HG02840 (cell line): ENCODE results near the gene CCDC180.
"Not testable (repeated sequence)": the region's sequence is repeated elsewhere in the genome, so short reads cannot be mapped to it uniquely, and the experiment has no call there.

Source experiments
- ATAC-seq: cut with Tn5 transposase; IDR thresholded peaks from one replicate; pipeline ENCODE4 v1.9.1; 2021; ENCODE audit warnings: mild to moderate bottlenecking, moderate library complexity, moderate number of reproducible peaks; ENCODE audit not compliant: unreplicated experiment, low FRiP score

Gene CCDC180

DNA sequence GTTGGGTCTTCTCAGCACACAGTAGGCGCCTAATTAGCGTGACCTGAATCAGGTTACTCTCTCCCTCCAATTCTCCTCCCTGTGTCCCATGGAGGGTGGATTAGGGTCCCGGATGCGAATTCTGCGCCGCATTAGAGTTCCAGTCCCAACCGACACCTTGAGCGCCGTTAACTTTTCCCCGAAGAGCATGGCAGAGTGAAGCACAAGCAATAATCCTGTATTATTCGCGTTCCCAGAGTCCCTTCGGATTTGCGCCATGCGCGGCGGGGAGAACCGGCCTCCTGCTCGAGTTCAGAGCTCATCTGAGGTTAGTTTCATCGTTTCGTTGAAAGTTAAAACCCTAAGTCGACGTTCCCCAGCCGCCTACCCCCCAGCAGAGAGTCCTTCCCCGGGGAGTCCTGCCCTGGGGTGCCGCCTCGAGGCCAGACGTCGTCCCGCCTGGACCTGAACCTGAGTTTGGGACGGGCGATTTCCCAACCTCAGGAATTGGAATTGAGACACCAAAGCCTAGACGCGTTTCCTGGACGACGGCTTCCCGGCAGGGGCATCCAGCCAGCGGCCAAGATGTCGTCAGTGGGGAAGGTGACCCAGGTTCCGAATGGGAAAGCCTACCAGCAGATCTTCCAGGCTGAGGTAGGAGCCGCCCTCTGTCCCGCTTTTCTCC is at the start of gene CCDC180:
CCDC180 (plus strand) TSS at position 160 of the 664 bp plus-strand sequence; CDS start at position 565, 405 bp downstream.
- no peak for ATAC-seq

DNA sequence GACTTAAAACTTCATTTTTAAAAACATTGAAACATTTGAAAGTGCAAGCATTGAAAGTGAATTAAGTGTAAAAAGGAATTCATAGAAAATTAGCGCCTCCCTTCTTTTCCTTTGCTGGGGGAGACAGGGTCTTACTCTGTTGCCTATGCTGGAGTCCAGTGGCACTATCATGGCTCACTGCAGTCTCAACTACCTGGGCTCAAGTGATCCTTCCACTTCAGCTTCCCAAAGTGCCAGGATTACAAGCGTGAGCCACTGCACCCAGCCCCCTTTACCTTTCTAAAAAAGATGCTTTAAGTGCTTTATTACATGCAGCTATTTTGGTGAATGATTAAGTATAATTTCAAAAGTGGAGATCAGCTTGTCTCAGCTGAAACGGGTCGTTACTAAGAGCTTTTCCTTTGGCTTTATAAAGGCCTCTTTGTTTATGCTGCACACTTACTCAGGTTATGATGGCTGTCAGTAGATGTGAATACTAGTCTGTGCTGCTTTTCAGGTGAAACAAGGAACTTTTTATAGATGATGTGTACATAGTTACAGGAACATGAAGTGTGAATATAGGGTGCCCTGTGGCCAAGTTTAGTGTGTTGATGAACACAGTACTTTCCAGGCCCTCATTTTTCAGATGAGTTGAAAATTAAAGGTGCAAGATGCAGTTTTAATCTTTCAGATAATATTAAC is 47.5 kb upstream of the CCDC180 start:
- ATAC-seq, result not testable (repeated sequence)

DNA sequence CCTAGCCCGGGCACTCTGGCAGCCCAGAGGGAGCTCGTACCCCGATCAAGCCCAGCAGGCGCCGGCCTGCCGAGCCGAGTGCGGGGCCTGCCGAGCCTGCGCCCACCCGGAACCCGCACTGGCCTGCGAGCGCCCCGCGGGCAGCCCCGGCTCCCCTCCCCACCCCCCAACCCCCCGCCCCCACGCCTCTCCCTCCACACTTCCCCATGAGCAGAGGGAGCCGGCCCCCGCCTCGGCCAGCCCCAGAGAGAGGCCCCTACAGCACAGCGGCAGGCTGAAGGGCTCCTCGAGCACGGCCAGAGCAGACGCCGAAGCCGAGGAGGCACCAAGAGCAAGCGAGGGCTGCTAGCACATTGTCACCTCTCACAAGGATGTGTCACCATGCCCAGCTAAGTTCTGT is 36.2 kb upstream of the CCDC180 start:
- no peak for ATAC-seq

DNA sequence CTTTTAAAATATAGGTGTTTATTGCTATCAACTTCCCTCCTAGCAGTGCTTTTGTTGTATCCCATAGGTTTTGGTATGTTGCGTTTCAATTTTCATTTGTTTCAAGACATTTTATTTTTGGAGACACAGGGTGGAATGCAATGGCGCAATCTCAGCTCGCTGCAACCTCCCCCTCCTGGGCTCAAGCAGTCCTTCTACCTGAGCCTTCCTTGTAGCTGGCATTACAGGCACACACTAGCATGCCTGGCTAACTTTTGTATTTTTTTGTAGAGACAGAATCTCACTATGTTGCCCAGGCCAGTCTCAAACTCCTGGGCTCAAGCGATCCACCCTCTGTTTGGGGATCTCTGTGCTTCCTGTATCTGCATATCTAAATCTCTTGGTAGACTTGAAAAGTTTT is 35.4 kb upstream of the CCDC180 start:
- no peak for ATAC-seq

DNA sequence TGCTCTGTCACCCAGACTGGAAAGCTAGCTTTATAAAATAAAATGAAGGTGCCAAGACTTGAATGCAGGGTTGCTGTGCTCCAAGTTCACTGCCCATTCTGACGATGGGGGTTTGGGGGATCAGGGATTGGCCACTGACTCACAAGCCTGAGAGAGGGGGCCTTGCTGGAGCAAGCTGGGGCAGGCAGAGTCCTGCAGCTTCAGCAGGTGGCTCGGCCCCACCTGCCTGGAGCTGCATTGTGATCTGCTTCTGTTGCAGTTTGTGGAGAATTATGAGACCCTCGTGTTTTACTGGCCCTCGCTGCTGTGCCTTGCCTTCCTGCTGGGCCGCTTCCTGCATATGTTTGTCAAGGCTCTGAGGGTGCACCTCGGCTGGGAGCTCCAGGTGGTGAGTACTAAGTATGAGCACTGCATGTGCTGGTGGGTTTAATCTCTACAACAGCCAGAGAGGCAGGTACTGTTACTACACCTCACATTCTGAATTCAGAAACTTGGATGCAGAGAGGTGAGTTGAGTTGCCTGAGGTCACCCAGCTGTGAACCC is 31.1 kb upstream of the CCDC180 start:
- ATAC-seq, result no peak

DNA sequence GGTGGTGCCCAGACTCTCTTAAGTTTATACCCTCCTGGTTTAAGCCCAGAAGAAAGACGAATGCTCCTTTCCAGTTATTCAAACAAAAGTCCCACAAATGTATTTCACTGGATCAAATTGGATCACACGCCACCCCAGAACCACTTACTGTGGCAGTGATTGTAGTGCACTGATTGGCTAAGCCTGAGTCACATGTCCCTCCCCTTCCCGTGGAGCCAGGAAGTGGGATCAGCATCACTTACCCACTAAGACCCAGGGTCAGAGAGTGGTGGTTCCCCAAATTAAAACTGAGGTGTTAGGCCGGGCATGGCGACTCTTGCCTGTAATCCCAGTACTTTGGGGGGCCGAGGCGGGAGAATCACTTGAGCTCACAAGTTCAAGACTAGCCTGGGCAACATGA is 29.5 kb upstream of the CCDC180 start:
- no peak for ATAC-seq

DNA sequence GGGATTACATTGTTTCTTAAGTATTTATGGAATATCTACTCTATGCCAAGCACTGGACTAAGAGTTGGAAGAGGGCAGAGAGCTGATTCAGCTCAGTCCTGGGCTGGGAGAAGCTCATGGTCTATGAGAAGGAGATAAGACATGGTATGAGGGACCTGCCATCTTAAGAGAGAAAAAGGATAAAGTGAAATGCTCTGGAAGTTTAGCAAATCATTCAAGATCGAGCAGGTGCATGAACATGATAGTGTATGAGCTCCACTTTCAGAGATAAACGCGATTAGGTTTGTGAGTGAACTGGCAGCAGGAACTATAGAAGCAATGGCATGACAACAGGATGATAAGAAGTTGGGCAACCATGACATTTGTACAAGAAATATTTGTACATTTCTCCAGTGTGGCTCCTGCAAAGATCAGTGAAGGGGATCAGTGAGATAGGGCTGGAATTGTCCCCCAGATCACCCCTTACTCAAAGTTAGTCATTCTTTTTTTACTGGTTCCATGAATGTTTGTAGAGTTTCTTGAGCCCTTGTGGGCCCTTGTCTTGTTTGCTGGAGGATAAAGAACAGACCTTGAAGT is 26.6 kb upstream of the CCDC180 start:
- no peak for ATAC-seq

DNA sequence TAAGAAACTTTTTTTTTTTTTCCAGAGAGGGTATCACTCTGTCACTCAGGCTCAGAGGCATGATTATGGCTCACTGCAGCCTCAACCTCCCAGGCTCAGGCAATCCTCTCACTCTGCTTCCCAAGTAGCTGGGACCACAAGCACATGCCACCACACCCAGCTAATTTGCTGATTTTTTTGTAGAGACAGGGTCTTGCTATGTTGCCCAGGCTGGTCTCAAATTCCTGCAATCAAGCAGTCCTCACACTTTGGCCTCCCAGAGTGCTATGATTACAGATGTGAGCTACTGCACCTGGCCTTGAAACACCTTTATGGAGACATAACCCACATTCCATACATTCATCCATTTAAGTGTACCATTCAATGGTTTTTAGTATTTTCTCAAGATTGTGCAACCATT is 23.7 kb upstream of the CCDC180 start:
- ATAC-seq, result no peak

DNA sequence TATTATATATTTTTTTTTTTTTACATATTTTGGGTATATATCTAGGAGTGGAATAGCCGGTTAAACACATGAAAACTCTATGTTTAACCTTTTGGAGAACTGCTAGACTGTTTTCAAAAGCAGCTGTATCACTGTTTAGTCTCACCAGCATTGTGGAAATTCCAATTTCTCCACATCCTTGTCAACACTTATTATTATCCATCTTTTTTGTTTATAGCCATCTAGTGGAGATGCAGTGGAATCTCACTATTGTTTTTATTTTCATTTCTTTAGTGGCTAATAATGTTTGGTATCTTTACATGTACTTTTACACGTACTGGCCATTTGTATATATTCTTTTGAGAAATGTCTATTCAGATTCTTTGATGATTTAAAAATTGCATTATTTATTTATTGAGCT is 22.7 kb upstream of the CCDC180 start:
- ATAC-seq, result no peak

DNA sequence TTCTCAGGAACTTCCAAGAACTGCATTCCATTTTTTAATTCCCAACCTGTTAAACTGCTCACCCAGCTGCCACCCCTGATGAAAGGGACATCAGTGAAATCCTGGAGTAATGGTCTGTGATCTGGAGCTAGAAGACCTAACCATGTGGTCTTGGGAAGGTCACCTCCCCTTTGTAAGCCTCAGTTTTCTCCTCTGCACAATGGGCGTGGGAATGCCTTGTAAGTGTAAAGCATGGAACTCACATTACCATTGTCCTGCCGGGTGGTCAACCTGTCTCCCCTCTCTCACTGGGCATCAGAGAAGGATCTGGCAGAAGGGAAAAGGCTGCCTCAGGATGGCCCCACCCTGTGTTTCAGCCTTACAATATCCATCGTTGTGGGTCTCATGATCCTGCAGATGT is 15.3 kb upstream of the CCDC180 start:
- no peak for ATAC-seq

DNA sequence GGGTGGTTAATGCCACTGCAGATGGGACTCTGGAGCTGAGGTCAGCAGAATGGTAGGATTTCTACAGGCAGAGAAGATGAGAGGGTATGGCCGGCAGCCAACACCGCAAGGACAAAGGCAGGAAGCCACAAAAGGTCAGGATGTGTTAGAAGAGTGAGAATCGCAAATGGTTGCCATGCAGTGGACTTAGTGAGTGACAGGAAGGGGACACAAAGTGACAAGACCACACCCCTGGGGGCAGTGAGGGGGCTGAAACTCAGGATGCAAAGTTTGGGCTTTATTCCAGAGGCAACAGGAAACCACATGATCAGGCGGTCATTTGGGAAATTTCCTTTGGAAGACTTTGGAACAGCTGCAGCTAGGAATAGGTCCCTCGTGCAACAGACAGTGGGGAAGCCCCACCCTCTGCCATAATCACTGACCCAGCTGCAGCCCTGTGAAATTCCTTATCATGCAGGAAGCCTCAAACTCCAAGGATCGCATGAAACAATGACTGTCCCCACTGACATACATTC is 14.2 kb upstream of the CCDC180 start:
- ATAC-seq, result no peak

DNA sequence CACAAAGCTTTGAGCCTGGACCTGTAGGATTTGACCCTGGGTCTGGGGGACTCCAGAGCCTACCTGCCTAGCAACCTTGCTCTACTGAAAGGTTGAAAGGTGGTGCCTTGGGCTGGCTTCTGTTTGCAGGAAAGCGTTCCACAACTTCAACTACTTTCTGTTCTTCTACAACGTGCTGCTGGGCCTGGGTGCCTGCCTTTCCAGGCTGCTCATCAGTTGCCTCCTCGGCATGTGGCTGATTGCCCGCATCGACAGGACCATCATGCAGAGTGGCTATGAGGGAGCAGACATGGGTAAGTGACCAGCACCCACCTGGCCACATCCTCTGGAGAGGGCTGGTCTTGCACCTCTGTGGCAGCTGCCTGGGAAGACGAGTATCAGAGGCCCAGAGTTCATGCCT is 13.6 kb upstream of the CCDC180 start:
- no peak for ATAC-seq

DNA sequence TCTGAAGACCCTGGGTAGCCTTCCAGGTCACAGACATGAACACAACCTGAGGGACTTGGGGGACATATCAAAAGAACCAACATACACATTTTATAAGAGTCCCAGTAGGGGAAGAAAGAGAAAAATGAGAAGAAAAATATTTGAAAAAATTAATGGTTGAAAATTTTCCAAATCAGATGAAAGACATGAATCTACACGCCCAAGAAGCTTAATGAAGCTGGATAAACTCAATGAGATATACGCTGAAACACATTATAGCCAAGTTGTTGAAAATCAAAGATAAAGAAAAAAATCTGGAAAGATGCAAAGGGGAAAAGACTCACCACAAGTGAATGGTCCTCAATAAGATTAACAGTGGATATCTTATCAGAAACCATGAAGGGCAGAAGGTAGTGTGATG is 9.6 kb upstream of the CCDC180 start:
- no peak for ATAC-seq

DNA sequence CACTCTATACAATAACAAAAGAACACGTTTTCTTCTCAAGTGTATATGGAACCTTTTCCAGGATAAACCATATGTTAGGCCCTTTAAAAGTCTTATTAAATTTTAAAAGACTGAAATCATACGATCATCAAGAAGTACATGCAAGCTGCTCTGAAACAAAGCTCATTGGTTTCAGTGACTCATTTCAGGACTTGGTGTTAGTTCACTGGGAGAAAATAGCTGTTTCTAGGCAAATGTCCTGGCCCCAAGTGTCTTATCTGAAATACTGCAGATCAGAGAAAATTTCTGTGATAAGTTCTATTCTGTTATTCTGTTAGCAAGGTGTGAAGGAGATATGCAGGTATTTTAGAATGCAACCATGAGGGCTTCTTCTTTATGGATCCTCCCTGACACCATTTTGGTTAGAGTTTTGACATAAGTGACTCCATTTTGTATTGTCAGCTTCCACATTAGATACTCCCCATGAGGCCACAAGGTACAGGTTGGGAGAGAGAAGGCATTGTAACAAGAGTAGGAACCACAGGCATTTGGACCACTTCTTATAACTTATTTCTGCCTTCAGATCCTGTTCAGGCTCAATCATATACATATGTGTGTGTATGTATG is 7.5 kb upstream of the CCDC180 start:
- no peak for ATAC-seq

DNA sequence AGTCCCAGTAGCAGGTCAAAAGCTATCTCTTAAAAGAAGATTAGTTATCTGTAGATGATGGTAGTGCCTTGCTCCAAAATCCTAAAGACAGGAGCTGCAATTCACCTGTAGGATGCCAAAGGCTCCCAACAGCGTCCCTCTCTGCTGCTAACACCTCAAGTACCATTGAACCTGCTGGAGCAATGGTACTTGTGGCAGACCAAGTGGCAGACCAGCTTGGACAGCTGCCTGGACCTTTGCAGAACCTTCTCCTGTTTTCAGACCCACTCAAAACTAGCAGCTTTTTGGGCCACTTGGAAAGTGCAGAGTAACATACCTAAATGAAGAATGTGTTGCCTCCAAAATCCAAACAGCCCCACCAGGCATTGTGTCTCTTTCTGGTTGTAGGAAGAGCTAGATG is 6.9 kb upstream of the CCDC180 start:
- ATAC-seq, result no peak

DNA sequence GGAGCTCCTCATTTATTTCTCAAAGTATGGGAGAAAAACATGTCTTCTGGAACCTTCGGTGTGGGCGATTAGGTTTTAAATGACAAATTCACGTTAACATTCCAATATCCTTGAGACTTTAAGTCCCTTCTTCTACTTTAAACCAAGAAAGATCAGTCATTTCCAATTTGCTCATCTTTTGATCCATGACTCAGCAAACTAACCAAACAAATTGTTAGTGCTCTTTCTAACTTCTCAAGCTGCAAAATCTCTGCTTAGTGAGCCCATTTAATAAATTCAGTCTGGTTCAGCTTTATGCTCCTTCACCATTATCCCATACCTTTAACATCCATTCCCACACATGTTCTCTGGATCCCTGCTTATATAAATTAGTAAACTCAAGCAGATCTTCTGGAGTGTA is 5.5 kb upstream of the CCDC180 start:
- ATAC-seq, result no peak

DNA sequence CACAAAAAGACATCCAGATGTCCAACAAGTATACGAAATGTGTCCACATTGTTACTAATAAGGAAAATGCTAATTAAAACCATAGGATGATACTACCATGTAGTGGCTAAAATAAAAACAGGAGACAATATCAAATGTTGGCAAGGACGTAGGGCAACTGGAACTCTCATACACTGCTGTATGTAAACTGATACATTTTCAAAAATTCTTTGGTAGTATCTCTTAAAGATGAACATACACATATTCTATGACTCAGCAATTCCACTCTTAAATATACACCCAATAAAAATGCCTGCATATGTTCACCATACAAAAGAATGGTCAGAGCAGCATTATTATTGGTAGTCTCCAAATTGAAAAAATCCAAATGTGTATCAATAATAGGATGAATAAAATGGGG is 2.9 kb upstream of the CCDC180 start:
- ATAC-seq, result no peak

DNA sequence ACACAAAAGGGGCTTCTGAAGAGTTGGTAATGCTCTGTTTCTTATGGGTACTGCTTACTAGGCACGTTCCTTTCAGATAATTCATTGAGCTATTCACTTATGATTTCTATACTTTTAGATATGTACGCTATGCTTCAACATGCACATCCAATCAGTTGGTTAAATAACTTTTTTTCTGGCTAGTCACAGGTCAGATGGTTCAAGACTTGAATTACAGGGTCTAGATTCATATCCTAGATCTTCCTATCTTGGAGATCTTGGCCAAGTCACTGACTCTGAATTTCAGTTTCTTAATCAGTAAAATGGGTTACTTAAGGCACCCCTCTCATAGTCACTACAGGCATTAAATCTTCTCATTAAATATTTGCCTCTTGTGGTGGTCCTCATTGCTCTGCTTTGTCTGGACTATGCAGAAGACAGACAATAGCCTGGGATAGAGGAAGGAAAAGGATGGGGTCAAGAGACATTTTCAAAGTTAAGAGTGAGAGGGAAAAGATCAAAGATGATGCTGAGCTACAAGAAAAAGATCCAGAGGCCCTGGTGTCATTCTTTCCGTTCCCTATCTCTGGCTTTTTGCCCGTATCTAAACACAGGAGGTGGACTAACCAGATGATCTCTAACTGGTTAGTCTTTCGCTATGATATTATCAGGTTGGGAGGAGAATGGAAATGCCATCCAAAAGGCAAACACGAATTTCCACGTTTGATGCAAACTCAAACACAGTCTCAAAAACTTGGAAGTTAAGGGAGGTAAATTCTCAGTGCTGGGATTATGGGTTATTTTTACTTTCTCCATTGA is 1.8 kb upstream of the CCDC180 start:
- no peak for ATAC-seq

DNA sequence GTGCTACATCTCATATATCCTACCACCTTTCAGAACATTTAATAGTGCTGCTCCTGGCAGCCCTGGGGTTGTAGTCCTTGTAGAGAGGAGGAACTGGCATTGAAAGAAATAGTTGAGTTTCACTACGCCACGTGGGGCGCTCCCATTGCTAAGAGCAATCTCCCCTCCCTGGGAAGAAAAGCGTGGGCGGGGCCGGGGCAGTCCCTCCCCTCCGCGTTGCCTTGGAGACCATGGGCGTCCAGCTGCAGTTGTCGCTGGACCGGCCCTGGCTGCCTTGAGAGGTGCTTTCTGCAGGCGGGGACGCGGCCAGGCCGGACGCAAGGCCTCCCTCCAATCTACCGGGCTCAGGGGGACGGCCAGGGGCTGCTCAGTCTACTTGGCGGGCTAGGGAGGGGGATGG is 368 bp upstream of the CCDC180 start:
- ATAC-seq, result no peak

DNA sequence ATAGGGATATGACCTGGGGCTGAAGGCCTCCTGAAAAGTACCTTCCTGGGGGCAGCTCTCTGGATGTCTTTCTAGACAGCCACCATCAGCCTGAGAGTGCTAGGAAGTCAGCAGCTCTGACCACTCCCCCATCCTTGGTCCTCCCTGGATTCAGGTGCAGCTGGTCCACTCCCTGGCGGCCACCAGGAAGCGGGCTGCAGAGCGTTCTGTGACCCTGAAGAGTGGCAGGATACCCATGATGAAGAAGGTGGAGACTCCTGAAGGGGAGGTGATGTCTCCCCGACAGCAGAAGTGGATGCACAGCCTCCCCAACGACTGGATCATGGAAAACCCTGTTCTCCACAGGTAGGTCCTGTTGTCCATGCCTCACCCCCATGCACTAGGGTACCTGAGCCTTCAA is 1.8 kb downstream of the CCDC180 start:
- ATAC-seq, result no peak
